Measurements from ENCODE around the gene ATP5ME. TPM values are rescaled to one million over a fixed set of nuclear protein-coding genes. Genes with fewer than 3 reads are reported as not detected.

Gene ATP5ME
- total and polyA plus RNA-seq, 2 of the 13 experiments (the other 11 are each of a cell fraction or from before 2014, with no cell fraction given), result 305 to 753 TPM

- TF ChIP-seq, protein P1, sequence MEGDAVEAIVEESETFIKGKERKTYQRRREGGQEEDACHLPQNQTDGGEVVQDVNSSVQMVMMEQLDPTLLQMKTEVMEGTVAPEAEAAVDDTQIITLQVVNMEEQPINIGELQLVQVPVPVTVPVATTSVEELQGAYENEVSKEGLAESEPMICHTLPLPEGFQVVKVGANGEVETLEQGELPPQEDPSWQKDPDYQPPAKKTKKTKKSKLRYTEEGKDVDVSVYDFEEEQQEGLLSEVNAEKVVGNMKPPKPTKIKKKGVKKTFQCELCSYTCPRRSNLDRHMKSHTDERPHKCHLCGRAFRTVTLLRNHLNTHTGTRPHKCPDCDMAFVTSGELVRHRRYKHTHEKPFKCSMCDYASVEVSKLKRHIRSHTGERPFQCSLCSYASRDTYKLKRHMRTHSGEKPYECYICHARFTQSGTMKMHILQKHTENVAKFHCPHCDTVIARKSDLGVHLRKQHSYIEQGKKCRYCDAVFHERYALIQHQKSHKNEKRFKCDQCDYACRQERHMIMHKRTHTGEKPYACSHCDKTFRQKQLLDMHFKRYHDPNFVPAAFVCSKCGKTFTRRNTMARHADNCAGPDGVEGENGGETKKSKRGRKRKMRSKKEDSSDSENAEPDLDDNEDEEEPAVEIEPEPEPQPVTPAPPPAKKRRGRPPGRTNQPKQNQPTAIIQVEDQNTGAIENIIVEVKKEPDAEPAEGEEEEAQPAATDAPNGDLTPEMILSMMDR (CRISPR knock-in tag; IDR thresholded peaks at IDR 0.05), result 0 out of 2 replicates have a peak, but pooled peaks have one; percentile 11
- TF ChIP-seq DBP (CRISPR knock-in tag; IDR thresholded peaks at IDR 0.05; ENCODE audit: not compliant biosample characterization), result no peak
- TF ChIP-seq ZNF724P (CRISPR knock-in tag; IDR thresholded peaks at IDR 0.05; ENCODE audit: borderline replicate concordance), result no peak
- no peak for TF ChIP-seq NAIF1 (CRISPR knock-in tag; IDR thresholded peaks at IDR 0.05; ENCODE audit: borderline replicate concordance)
- TF ChIP-seq RELA (CRISPR knock-in tag; IDR thresholded peaks at IDR 0.05), result no peak
- no peak for TF ChIP-seq ZNF75D (CRISPR knock-in tag; IDR thresholded peaks at IDR 0.05; ENCODE audit: borderline replicate concordance)
- no peak; the same call in 1 of the 2 replicates for TF ChIP-seq ZNF607 (CRISPR knock-in tag; IDR thresholded peaks at IDR 0.05; ENCODE audit: borderline replicate concordance)
- TF ChIP-seq ZNF562 (CRISPR knock-in tag; IDR thresholded peaks at IDR 0.05; ENCODE audit: borderline replicate concordance), result no peak
- TF ChIP-seq ZNF101 (CRISPR knock-in tag; IDR thresholded peaks at IDR 0.05; ENCODE audit: borderline replicate concordance, low read depth), result no peak
- no peak for TF ChIP-seq BCL6 (CRISPR knock-in tag; IDR thresholded peaks at IDR 0.05)
- no peak for TF ChIP-seq SRSF9 (IDR thresholded peaks at IDR 0.05; ENCODE audit: borderline replicate concordance, insufficient read depth, low read depth, low read length, poor library complexity, severe bottlenecking)
- TF ChIP-seq, protein P2, sequence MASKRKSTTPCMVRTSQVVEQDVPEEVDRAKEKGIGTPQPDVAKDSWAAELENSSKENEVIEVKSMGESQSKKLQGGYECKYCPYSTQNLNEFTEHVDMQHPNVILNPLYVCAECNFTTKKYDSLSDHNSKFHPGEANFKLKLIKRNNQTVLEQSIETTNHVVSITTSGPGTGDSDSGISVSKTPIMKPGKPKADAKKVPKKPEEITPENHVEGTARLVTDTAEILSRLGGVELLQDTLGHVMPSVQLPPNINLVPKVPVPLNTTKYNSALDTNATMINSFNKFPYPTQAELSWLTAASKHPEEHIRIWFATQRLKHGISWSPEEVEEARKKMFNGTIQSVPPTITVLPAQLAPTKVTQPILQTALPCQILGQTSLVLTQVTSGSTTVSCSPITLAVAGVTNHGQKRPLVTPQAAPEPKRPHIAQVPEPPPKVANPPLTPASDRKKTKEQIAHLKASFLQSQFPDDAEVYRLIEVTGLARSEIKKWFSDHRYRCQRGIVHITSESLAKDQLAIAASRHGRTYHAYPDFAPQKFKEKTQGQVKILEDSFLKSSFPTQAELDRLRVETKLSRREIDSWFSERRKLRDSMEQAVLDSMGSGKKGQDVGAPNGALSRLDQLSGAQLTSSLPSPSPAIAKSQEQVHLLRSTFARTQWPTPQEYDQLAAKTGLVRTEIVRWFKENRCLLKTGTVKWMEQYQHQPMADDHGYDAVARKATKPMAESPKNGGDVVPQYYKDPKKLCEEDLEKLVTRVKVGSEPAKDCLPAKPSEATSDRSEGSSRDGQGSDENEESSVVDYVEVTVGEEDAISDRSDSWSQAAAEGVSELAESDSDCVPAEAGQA (IDR thresholded peaks at IDR 0.05; ENCODE audit: low read depth), result no peak
- TF ChIP-seq, protein P2 (CRISPR knock-in tag; IDR thresholded peaks at IDR 0.05; ENCODE audit: borderline replicate concordance), result no peak
- TF ChIP-seq ZBTB7B (CRISPR knock-in tag; IDR thresholded peaks at IDR 0.05), result no peak
- TF ChIP-seq MED1 (CRISPR knock-in tag; IDR thresholded peaks at IDR 0.05), result no peak
- peak; percentile 26; the same call in 1 of the 2 replicates for TF ChIP-seq ZNF281 (CRISPR knock-in tag; IDR thresholded peaks at IDR 0.05; ENCODE audit: borderline replicate concordance)
- TF ChIP-seq ZNF274 (CRISPR knock-in tag; IDR thresholded peaks at IDR 0.05), result no peak
- peak; percentile 60; the same call in 1 of the 2 replicates for TF ChIP-seq ZSCAN25 (CRISPR knock-in tag; IDR thresholded peaks at IDR 0.05)
Measured at GRCh38 chr4:681736-682451, 7.8 kb upstream of the ATP5ME start (continued).

All from HepG2 (cell line).